RKO (cell line): ENCODE measurements around the gene ROR1.

Experiments used
- DNase-seq: peaks from one replicate; pipeline ENCODE4 v3.0.0-alpha.2; 2016; ENCODE audit warnings: low spot score

ROR1 gene

DNA sequence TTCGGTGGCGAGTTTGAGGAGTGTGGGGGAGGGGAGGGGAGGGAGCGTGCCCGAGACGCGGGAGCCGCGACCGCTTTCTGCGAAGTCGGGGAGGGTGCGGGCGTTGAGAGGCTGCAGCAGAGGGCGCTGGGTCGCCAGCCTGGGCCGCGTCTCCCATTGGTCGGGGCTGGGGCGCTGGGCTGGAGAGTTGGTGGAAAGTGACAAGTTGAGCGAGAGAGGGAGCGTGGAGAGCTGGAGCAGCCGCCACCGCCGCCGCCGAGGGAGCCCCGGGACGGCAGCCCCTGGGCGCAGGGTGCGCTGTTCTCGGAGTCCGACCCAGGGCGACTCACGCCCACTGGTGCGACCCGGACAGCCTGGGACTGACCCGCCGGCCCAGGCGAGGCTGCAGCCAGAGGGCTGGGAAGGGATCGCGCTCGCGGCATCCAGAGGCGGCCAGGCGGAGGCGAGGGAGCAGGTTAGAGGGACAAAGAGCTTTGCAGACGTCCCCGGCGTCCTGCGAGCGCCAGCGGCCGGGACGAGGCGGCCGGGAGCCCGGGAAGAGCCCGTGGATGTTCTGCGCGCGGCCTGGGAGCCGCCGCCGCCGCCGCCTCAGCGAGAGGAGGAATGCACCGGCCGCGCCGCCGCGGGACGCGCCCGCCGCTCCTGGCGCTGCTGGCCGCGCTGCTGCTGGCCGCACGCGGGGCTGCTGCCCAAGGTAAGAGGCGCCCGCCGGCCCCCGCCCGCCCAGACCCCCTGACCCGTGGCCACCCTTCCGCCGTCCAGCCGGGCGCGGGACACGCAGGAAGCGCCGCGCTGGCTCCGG lies at the start of gene ROR1:
ROR1 (plus strand) TSS at position 203 of the 802 bp plus-strand sequence.
- peak; percentile 41 for DNase-seq

DNA sequence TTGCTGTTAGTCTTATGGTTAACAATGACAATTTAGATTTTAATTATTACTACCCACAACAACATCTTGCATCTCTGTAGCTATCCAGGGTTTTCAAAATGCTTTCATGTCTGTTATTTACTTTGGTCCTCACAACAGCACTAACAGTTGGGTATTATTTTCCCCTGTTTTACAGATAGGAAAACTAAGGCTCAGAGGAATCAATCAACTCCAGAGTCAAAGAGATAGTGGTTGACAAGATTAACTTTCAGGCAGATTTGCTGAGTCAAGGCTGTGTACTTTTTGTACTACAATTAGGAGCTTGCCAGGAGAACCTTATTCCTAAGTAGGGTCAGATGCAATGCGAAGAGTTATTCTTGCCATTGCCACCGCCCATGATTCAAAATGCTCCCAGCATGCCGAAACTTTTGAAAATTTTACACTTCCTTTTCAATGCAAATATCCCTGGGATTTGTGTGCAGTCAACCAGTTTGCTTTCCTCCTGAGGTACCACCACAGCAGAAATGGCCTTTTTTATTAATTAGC lies 49.4 kb upstream of the ROR1 start:
- no peak for DNase-seq

GRCh38 chr1:63728611-63729226 lies 45.1 kb upstream of the ROR1 start:
- DNase-seq = no peak

- no peak for DNase-seq
Measured at GRCh38 chr1:63729227-63729620, 44.6 kb upstream of the ROR1 start.

- DNase-seq = no peak
Measured at GRCh38 chr1:63730211-63730610, 43.6 kb upstream of the ROR1 start.

GRCh38 chr1:63731117-63732043 lies 42.4 kb upstream of the ROR1 start:
- DNase-seq = peak; percentile 37

- no peak for DNase-seq
Measured at GRCh38 chr1:63732666-63733065, 41.2 kb upstream of the ROR1 start.

- no peak for DNase-seq
Measured at GRCh38 chr1:63738772-63739171, 35.0 kb upstream of the ROR1 start.

GRCh38 chr1:63739452-63739851 lies 34.4 kb upstream of the ROR1 start:
- DNase-seq = no peak

DNA sequence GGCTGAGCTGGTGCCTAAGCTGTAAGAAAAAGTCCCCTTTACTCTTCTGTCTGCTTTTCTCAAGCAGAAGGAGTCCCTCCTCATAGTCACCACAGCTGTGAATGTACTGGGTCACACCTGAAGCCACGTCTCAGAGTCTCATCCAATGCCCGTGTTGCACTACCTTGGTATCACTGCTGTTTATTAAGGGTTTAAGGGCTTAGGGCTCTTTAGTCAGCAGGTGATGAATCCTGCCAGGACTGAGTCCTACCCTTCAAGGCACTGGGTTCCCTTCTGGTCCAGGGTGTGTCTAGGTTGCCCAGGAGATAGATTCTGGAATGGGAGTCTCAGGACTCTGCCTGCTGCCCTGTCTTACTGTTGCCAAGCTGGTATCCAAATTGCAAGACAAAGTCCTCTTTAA lies 33.4 kb upstream of the ROR1 start:
- DNase-seq = no peak

GRCh38 chr1:63742526-63742925 lies 31.3 kb upstream of the ROR1 start:
- no peak for DNase-seq

DNA sequence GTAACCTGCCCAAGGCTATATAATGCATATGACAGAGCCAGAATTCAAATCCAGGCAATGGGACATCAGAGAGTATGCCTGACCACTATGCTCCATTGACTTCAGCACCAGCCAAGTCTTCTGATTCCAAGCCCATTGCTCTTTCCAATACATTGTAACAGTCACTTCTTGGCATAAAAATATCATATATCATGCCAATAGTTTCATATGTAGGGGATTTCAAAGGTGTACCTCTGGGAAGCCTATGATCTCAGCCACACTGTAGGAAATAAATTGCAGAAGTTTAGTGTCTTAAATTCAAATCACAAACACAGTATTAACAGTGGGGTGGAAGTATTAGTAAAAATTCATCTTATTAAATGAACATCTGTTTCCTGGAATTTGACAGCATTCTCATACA lies 30.0 kb upstream of the ROR1 start:
- DNase-seq = no peak

DNA sequence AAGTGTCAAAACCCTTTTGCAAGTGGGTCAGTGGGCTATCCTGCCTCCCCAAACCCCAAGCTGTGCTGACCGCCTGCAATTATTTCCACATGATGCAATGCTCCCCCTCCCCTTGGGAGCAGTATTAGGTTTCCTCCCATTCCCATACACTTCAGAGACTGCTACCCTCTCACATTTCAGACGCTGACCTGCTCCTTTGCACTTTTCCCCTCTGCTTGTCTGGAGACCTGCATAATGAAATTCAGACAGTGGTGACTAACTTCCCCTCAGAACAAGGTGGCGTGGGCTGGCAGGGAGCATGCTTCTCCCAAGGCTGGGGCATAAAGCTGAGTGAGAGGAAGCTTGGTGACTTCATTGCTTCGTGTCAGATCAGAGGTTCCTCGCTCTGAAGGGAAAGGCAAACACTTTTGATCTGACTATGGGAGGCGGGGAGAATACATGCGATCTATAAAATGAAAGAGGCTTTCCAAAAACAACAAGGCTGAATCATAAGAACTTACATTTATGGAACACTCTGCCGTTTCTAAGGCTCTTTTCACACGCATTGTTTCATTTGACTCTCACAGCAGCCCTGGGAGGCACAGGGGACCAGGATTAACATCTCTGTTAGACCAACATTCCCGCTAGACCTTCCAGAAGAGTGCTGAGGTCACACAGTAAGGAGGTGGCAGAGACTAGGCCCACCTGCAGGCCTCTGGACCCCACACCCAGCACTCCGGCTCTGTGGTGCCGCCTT lies 27.5 kb upstream of the ROR1 start:
- no peak for DNase-seq

DNA sequence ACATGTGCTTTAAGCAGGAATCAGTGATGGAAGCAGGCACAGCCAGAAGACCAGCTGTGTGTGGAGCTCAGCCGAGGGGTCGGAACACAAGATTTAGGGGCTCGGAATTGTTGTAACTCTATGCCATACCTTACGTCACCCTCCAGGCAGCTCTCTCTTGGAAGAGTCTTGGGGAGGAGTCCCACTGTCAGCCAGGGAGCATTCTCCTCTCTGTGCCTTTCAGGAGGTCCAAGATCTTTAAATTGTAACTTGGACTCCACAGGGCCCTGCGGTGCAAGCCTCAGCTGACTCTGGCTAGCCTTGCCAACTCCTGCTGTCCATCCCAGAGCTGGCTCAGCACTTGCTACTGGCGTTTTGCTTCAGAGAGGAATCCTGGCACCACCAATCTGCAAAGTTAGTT lies 26.4 kb upstream of the ROR1 start:
- DNase-seq = no peak

GRCh38 chr1:63748046-63748580 lies 25.7 kb upstream of the ROR1 start:
- DNase-seq = no peak

DNA sequence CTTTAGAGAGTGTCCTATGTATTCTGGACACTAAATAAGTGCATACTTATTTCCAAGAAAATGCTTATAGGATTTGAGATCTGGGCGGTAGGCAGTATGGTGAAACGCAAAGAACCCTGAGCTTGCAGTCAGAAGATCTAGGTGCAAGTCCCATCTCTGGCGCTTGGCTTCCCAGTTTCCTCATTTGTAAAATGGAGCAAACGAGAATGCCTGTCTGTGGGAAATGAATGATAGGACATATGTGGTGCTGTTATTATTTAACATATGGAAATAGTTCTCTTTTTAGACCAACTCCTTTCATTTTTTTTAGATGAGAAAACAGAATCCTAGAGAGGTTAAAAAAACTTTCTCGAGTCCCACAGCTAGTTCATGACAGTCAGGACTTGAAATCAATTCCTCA lies 25.2 kb upstream of the ROR1 start:
- DNase-seq = no peak

DNA sequence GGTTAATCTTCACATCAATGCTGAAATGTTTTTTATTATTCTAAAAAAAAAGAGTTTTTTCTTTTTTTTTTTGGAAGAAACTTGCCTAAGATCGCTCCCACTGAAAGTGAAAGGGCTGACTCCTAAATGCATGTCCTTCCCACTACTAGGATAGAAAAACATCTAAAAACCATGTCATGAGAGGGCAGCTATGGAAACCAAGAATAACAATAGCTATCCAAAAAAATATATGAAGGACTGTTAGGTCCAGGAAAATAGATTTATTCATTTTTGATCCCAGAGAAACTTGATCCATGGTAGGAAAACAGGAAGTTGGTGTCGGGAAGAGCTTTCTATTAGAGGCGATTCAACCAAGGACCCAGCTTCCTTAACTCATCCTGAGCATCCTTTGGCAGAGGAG lies 23.1 kb upstream of the ROR1 start:
- DNase-seq = no peak

DNA sequence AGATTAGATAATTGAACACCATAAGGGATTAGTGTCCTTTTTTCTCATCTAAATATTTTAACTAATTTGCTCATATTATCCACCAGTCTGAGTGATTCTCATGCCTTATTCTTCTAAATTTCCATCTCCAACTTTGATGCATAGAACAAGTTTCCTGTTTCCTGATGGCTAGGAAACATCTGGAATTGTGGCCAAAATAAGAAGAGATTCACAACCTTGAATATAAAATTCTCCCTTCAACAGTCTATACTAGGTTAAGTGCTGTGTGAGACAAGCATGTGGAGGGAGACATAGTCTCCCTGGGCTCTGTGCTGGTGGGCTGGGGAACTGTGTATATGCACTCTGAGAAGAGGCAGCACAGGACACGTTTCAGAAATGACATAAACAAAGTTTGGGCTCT lies 21.6 kb upstream of the ROR1 start:
- DNase-seq = no peak

- DNase-seq = no peak
Measured at GRCh38 chr1:63753591-63753990, 20.2 kb upstream of the ROR1 start.

DNA sequence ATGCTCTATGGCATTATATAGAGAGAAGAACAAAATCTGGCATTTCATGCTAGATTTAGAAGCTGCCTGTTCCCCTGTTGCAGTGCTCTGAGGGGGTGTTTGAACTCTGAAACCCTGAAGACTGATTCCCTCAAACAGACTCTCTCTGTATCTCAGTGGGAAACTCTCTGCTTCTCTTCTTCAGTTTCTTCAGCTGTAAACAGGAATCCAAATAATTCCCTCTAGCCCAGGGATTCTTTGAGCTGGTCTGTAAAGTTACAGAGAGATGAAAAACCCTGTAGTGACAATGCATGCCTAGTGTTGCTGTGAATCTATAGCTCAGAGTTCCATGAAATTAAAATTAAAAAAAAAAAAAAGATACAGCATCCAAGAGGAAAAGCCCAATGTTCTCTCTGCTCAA lies 17.0 kb upstream of the ROR1 start:
- DNase-seq = no peak

DNA sequence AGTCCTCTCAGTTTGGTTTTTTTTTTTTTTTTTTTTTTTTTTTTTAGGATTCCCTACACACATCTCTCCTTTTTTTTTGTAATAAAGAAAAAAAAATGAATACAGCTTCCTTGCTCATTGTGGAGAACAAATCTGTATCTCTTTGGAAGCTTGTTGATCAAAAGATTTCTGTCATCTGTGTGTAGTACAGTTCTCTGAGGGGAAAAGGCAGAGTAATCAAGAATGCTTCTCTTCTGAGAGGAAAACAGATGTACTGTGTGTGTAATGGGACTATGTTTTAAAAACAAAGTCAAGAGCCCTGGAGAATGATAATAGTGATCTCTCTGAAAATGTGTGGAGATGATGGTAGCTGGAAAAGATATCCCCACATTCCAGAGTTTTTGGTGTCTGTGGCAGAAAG lies 16.5 kb upstream of the ROR1 start:
- DNase-seq = no peak

- no peak for DNase-seq
Measured at GRCh38 chr1:63758791-63759190, 15.0 kb upstream of the ROR1 start.
